Measurements from ENCODE around the gene C3.
A peak's percentile ranks its signal among the peaks of the same experiment; 100 is the strongest.
"Not testable (repeated sequence)": the region's sequence is repeated elsewhere in the genome, so short reads cannot be mapped to it uniquely, and the experiment has no call there.

Gene C3

DNA sequence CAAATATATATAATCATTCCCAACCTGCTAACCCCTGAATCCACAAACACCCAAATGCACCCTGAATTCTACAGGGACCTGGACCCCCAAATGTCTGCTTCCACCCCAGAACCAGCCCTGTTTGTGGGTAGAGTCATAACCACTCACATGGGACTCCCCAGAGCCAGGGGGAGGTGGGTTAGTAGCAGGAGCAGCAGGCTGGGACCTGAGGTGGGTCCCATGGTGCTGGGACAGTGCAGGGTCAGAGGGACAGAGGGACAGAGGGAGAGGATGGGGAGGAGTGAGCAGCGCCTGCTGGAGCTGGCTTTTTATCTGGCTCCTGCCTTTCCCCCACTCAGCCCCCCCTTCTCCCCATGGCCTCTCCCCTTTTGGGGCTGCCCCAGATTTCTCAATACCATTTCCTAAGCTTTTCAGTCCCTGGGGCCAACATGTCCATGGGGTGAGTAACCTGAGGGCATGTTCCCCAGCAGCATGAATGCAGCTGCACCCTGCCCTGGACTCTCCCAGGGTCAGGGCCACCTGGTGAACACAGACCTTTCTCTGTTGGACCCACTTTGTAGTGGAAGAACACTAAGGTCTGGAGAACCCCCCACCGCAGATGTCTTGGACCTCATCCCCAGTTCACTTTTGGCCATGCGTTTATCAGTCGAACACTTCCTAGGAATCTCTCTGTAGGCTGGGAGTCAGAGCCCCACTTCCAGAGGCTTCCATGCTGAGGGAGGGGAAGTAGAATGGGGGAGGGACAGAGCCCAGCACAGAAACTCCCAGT, at the start of gene C3:
Gene C3 (minus strand): TSS at position 282 of the 769 bp plus-strand sequence. CDS start 61 bp downstream, at position 221.
- peak in 1 of 2 donors; percentile 48 for DNase-seq

DNA sequence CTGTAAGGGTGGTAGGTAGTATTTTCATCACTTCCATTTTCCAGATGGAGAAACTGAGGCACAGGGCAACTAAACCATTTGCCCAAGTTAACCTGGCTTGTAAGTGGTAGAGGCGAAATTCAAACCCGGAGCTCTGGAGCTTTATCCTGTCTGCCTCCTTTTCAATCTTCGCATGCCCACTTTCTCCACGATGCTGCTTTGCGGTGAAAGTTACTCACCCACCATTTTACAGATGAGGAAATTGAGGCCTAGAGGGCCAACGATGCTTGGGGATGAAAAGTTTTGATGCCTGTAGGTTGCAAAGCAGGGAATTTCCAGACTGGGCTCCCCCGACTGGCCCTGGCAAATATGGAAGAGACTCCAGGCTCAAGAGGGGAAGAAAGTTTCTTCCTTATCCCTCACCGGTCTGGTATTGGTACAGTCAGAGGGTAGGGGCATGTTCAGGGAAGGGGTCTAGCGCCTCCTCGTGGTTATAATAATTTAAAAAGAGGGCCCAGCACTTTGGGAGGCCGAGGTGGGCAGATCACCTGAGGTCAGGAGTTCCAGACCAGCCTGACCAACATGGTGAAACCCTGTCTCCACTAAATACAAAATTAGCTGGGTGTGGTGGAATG, 48.7 kb upstream of the C3 start:
- no peak for DNase-seq

DNA sequence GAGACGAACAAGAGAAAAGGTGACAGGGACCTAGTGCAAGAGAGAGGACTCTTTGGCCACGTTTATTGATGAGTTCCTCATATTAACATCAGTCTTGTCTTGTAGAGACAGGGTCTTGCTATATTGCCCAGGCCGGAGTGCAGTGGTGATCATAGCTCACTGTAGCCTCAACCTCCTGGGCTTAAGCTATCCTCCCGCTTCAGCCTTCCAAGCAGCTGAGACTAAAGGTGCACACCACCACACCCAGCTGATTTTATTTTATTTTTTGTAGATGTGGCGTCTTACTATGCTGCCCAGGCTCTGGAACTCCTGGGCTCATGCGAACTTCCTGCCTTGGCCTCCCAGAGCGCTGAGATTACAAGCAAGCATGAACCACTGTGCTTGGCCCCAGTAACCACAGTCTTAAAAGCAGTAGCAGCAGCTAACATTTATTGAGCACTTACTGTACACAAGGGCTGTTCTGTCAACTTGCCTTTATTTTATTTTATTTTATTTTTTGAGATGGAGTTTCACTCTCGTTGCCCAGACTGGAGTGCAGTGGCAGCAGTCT, 47.9 kb upstream of the C3 start:
- DNase-seq, result no peak

DNA sequence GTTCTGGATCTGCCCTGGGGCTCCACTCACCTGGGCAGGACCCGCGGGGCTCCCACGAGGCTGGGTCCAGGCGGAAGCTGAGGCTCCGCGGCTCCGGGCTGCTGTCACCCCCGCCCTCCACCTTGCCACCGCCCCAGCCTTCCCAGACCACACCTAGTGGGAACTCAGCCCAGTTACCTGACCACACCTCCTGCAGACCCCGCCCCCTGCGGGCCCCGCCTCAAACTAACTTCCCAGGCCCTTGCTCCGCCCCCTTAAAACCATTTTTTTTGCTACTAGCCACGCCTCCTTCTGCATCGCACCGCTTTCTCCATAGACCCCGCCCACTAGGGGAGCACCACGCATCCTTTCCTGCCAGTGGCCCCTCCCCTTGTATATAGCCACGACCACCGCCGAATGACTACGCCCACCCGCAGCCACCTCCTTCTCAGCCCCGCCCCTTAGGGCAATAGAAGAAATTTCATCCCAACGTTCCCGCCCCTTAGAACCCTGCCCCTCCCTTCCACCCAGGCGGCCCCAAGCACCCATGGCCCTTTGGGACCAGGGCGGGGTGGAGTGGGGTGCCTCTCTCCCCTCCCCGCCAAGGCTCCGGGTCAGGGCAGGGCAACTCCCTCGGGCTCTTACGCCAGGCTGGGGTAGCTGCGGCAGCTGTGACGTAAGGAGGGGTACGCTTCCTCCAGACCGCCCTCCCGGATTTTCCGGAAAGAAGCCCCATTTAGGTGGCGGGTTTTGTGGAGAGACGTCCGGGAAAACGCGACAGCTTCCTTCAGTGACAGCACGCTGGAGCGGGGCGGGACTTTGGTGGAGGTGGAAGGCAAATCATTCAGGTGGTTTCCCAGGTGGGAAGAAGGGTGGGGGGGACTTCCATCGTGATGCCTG, 47.1 kb upstream of the C3 start, which contains the start of gene SH2D3A:
Gene SH2D3A (minus strand): TSS at position 79 of the 879 bp plus-strand sequence. CDS start 3,687 bp downstream, outside the sequence.
- peak; percentile 52 to 70 for DNase-seq

DNA sequence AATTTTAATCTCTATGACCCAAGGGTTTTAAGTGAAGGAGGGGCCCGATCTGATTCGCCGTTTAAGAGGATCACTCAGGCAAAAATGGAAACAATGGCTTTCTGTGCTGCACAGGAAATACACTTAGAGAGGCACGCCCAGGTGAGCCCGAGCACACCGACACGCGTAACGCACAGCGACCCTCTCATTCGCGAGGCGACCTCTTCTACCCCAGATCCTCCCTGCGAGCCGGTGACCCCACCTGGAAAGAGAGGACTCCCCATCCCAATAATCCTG, 46.6 kb upstream of the C3 start:
- DNase-seq, result no peak

DNA sequence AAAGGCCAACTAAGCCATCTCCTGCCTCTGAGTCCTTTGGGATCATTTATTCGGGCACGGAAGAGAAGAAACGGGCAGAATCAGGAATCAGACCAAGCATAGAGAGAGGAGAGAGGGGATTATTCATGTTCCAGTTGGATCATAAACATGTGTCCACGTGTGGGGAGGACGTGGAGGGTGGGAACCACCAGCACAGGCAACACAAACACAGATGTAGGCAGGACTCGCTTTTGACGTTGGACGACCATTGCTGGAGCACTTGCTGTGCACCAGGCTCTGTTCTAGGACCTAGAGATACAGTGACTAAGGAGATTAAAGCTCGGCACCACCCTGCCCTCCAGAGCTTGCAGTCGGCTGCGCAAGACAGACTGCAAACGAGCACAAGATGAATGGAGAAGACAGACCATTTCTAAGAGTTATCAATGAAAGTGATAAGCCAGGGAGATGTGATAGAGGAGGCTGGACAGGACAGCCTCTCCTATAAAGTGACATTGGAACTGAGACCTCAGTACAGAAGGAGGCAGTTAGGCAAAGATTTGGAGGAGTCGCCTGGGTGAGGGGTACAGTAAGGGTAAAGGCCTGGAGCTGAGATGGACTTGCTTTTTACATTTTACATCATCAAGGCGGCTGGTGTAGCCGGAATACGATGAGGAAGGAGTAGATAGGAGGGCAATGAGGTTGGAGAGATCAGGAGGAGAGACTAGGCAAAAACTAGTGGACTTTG, 46.1 kb upstream of the C3 start:
- no peak for DNase-seq

DNA sequence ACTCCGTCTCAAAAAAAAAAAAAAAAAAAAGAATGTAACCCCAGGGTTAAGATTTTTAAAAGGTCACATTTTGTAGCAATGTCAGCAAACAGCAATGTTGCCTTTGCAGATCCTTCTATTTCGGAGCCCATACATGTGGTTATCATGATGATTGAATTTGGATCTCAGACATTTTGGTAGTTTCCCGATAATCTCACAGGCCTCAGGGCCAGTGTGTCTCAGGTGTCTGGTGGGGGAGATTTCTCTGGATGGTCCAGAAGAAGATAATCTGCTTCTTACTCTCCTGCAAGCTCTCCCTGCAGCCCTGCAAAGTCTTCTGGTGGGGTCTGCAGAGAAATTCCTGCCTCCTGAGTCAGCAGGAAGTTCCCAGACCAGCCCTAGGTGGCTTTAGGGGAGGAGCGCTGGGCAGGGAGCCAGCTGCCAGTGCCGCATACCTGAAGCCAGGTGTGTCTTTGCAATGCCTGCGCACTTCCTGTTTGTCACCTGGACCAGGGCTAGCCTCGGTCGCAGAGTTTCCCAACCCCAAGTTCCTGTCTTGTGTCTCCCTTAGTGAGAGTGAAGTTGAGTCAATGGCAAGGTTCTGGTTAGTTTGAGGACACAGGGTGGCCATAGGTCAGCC, 45.4 kb upstream of the C3 start:
- no peak for DNase-seq

DNA sequence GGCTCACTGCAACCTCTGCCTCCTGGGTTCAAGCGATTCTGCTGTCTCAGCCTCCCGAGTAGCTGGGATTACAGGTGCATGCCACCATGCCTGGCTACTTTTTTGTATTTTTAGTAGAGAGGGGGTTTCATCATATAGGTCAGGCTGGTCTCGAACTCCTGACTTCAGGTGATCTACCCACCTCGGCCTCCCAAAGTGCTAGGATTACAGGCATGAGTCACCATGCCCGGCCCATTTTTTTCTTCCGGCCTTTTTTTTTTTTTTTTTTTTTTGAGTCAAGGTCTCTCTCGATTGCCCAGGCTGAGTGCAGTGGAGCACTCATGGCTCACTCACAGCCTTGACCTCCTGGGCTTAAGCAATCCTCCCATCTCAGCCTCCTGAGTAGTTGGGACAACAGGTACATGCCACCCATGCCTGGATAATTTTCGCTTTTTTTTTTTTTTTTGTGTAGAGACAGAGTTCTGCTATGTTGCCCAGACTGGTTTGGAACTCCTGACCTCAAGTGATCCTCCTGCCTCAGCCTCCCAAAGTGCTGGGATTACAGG, 41.9 kb upstream of the C3 start:
- DNase-seq, result not testable (repeated sequence)

DNA sequence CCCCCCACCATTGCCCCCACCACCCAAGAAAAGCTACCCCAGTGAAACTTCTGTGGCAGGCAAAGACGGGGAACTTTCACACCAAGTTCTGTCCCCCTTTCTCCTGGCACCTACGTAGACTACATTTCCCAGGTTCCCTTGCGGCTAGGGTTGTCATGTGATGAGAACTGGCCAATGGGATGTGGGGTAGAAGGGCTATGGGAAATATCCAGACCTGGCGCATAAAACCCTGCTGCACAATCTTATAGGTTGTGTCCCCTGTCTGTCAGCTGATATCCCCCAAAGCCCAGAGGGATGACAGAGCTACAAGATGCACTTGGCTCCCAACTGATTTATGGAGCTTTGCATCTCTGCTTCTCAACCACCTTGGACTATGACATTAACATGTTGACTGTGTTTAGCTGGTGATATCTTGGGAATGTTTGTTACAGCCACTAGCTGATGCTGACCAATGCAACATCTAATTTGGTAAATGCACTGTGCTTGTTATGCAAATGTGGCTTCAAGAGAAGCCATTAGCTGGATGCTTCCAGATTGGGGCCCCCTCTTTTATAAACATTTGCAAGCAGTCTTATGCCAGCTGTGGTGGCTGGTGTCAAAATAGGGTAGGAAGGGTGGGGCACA, 40.7 kb upstream of the C3 start:
- no peak for DNase-seq

DNA sequence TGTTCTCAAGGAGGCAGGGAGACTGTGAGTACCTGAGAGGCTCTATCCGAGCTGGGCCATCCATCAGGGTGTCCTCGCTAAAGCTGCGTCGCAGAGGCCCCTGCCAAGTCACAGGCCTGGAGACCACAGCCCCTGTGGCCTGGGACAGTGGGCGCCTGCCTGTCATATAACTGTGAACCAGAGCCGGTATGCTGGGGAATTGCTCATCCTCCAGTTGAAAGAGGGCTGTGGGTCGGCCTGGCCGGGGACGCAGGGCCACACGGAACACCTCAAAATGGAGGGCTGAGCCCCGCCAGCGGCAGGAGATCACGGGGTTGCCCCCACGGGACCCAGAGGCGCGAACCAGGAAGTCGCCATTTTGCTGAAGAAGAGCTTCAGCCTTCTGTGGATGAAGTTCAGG, 40.2 kb upstream of the C3 start:
- no peak for DNase-seq

DNA sequence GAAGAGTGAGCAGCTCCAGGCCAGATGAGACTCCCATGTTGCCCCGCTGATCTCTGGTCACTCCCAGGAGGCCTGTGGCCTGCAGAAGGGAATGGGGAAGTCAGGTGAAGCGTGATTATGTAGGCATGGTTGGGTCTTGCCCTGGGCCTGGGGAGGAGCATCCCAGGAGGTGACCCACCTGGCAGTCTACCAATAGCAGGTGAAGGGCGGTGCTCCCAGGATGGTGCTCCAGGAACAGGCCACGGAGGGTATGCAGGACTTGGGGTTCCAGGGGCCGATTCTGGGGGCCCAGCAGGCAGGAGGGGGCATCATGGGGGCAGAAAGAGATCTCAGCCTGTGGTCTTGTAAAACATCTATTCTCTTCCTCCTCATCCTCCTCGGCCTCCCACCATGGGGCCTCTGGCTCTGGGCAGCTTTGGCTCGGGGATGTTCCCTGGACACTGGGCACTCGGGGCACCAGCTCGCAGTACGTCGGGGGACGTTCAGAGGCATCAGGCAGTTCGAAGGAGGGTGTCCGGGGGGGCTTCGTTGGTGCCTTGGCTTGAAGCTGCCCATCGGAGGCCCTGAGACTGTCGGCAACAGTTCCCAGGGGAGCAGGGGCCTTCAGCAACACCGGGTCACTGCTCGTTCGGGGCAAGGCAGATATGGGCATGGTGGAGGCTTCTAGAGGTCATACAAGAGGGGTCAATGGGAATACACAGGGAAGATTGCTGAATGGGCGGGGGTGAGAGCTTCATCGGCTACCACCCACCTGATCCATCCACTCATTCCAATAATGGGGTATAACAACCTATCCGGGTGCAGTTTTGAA, 34.4 kb upstream of the C3 start:
- no peak for DNase-seq

DNA sequence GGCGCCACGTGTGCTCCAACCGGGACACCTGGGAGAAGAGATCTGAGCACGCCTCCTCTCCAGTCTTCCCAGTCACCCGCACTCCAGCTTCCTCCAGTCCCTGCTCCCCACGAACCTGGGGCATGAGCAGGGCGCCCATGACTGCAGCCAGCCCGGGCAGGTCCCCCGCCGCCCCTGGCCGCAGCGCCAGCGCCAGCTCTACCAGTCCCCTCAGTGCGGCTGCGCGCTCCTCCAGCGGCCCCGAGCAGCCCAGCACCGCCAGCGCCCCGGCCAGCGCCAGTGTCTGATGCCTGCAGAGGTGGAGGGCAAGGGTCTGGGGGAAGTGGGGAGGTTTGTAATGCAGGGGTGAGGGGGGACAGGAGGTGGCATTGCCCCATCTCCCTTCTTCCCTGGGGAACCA, 33.7 kb upstream of the C3 start:
- no peak for DNase-seq

DNA sequence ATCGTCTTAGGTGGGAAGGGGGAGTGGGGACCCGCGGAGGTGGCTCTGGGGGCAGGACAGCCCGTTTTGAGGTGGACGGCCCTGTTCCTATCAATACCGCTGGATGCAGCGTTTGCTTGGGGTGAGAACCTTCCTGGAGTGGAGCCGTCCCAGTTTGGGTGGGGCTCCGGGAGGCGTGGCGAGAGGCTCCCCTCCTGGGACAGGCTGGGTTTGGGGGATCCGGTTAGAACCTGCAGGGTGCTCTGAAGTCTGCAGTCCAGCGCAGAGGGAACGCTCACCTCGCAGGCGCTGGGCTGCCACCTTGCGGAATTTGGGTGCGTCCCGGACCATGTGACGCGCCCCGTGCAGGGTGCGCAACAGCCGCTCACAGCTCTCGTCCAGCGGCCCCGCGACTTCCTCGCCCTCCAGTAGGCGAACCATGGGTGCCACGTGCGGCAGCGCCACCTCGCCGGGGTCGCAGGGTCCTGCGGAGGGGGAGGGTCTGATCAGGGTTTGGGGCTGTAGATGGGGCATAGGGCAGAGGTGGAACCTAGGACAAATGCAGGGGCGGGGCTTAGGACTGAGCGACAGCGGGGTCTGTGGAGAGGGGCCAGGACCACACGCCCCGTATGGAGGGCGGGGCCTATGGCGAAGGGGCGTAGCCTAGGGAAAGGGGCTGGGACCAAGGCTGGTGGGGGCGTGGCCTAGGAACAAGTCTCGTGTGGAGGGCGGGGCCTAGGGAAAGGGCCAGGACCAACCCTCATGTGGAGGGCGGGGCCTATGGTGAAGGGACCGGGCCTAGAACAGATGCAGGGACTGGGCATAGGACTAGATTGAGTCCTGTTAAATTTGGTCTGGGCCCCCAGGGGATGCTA, 33.0 kb upstream of the C3 start:
- DNase-seq, result peak; percentile 68 to 75

DNA sequence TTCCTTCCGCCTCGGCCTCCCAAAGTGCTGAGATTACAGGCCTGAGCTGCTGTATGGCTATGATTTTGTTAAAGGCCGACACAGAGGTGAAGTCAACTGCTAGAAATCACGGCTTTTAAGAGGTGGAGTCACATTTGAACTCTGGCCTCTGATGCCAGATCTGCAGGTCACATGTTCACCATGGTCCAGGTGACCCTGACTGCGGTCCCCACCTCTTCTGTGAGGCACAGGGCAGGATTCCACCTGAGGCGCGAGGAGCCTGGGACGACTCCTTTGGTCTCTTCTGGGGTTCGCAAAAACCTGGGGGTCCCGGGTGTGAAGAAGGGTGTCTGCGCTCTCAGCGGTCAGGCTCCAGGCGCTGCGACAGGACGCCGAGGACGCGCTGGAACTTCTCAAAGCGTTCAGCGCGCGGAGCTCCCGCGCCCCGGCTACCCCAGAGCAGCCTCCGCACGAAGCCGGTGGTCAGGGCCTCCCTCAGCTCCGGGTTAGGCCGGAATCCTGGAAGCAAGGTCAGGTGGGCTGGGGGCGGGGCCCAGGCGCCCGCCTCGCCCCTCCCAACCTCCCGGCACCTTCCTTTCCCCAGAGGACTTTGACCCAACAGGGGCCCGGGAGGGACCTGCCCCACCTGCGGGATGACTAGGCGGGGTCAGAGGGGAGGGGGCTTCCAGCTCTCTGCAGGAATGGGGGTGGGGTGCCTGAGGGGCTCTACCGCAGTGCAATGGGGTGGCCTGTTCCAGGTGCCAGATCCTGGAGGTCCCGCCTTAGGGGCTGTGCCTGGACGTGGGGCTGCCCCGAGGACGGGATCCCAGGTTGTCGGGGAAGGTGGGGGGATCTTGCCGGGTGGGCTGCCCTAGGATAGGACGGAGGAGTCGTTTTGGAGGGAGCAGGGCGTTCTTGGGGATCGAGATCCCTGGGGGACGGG, 32.1 kb upstream of the C3 start:
- no peak for DNase-seq

DNA sequence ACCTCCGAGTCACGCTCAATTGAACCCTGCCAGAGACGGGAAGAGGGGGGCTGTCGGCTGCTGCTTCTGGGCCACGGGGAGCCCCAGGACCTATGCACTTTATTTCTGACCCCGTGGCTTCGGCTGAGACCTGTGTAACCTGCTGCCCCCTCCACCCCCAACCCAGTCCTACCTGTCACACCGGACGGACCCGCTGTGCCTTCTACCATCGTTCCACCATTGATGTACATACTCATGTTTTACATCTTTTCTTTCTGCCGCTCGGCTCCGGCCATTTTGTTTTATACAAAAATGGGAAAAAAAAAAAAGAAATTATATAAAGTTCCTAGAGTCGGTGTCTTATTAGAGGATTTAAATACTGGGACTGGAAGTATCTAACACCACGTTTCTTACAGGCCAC, 30.7 kb upstream of the C3 start:
- DNase-seq, result no peak

DNA sequence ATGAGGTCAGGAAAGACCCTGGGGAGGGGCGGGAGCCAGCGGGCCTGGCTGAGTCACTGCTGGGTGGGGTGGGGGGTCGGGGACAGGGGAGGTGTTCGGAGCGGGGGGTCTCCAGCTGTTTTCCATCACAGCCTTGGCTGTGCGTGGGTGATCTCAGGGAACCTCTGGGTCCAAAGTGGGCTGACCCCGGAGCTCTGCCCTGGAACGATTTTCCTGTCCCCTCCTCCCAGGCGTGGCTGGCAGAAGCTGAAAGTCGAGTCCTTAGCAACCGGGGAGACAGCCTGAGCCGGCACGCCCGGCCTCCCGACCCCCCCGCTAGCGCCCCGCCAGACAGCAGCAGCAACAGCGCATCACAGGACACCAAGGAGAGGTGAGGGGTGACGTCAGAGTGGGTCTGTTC, 29.6 kb upstream of the C3 start:
- no peak for DNase-seq

DNA sequence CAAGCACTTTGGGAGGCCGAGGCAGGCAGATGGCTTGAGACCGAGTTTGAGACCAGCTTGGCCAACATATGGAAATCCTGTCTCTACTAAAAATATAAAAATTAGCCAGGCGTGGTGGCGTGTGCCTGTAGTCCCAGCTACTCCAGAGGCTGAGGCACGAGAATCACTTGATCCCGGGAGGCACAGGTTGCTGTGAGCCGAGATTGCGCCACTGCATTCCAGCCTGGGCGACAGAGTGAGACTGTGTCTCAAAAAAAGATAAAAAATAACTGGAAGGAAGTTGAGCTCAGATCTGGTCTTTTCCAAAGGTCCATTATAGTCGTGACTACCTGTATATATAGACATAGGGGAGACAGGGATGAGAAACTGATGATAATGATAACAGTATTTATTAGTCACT, 28.1 kb upstream of the C3 start:
- DNase-seq, result not testable (repeated sequence)

DNA sequence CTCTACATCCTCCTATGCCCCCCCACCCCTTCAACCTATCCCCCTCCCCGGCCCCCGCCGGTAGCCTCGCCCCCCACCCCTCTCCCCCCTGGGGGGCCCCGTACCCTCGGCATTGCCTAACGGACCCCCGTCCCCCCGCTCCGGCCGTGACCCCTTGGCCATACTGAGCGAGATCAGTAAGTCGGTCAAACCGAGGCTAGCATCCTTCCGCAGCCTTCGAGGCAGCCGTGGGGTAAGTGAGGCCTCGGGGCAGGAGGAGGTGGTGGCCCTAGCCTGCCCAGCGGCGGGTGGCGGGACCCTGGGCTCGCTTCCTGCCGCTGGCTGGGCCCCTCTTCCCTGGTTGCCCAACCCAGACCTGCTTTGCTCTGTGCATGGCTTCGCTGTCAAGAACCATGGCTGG, 25.5 kb upstream of the C3 start:
- DNase-seq, result no peak
